Measurements from ENCODE around the gene AMPH.

The AMPH gene

DNA sequence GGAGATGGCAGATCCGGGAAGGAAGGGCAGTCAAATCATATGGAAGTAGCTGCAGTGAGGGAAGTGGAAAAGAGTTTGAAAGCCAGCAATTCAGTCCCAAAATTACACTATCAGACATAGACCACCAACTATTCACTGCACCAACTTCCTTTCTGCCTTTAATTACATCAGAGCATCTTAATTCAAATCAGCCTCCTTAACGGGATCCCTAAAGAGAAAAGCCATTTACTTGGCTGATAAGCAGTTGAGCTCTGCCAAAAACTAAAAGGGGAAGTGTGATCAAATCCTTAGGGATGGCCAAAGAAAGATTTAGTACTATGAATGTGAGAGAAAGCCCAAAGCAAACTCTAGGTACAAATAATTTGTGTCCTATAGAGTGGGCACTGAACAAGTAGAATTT, 110.4 kb downstream of the AMPH start:
- H3K4me3 ChIP-seq (ENCODE audit: low read length): no peak overlapping the region
- TF ChIP-seq, protein P1, sequence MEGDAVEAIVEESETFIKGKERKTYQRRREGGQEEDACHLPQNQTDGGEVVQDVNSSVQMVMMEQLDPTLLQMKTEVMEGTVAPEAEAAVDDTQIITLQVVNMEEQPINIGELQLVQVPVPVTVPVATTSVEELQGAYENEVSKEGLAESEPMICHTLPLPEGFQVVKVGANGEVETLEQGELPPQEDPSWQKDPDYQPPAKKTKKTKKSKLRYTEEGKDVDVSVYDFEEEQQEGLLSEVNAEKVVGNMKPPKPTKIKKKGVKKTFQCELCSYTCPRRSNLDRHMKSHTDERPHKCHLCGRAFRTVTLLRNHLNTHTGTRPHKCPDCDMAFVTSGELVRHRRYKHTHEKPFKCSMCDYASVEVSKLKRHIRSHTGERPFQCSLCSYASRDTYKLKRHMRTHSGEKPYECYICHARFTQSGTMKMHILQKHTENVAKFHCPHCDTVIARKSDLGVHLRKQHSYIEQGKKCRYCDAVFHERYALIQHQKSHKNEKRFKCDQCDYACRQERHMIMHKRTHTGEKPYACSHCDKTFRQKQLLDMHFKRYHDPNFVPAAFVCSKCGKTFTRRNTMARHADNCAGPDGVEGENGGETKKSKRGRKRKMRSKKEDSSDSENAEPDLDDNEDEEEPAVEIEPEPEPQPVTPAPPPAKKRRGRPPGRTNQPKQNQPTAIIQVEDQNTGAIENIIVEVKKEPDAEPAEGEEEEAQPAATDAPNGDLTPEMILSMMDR (IDR thresholded peaks at IDR 0.05; ENCODE audit: insufficient read depth, low read depth, low read length, missing control alignments): no peak
- DNase-seq (ENCODE audit: low read depth): no peak

DNA sequence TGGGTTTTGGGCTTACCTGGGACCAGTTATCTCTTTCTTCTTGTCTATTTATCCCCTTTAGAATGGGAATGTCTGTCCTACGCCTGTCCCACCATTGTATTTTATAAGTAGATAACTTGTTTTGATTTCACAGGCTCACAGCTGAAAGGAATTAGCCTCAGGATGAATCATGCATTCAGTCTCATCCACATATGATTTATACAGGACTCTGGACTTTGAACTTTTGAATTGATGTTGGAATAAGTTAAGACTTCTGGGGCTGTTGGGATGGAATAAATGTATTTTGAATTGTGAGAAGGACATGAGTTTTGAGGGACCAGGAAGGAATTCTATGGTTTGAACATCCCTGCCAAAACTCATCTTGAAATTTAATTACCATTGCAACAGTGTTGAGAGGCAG, 112.6 kb downstream of the AMPH start:
- TF ChIP-seq, protein P1 (IDR thresholded peaks at IDR 0.05; ENCODE audit: insufficient read depth, low read depth, low read length, missing control alignments): no peak
- no peak for DNase-seq (ENCODE audit: low read depth)
- no peak overlapping the region for H3K4me3 ChIP-seq (ENCODE audit: low read length)

DNA sequence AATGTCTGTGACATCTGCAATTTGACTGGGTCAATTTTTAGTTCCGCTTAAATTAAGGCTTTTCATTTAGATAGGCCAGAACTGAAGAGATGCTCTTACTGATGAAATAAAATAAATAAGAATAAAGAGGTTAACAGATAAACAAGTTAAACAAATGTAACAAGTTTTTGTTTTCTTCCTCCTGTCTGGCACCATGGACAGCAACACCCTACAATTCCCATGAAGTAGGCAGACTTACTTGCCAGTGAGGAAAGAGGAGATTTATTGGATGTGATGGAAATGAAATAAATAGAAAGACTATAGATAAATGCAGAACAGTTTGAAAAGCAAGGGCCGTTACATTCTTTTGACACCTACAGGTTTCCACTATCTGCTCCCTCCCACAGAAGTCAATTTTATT, 118.5 kb downstream of the AMPH start:
- TF ChIP-seq, protein P1 (IDR thresholded peaks at IDR 0.05; ENCODE audit: insufficient read depth, low read depth, low read length, missing control alignments): no peak
- peak; percentile 17 for DNase-seq (ENCODE audit: low read depth)

DNA sequence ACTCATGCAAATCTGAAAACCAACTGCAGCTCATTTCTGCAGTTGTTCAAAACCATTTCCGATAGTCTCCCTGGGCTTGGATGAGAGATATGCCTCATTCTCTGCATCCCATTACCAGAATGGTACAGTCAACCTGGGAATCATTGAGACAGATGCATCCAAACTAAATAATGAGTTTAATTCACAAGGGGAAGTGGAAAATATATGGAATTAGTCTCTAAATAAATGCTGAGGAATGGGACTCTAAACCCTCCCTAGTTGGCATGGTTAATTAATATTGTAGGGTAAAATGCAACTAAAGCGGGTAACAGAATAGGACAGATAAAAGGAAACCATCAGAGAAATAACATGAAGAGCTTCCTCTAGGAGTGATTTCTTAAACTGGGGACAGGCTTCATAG, 118.9 kb downstream of the AMPH start:
- no peak for DNase-seq (ENCODE audit: low read depth)
- TF ChIP-seq, protein P1 (IDR thresholded peaks at IDR 0.05; ENCODE audit: insufficient read depth, low read depth, low read length, missing control alignments): no peak
- H3K4me3 ChIP-seq (ENCODE audit: low read length): no peak overlapping the region

More for the DNA sequence above, 118.5 kb downstream of the AMPH start:
- H3K4me3 ChIP-seq (ENCODE audit: low read length): no peak overlapping the region

DNA sequence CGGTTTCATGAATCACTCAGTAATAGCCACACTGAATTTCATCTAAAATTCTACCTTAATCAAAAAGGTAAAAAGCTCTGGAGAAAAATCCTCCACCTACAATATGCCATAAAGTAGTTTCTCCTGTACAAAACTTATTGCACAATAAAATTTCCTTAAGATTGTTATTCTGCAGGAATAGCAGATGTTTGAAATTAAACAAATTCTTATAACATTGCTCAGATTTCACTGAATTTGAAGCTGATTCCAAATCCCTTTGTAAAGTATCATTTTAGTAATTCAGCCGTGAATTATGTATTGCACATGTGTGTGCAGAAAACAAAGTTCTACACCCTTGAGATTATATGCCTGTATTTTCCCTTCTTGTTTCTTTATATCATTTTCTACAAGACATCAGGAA, 123.8 kb downstream of the AMPH start:
- H3K4me3 ChIP-seq (ENCODE audit: low read length): no peak overlapping the region
- no peak for DNase-seq (ENCODE audit: low read depth)
- TF ChIP-seq, protein P1 (IDR thresholded peaks at IDR 0.05; ENCODE audit: insufficient read depth, low read depth, low read length, missing control alignments): no peak

DNA sequence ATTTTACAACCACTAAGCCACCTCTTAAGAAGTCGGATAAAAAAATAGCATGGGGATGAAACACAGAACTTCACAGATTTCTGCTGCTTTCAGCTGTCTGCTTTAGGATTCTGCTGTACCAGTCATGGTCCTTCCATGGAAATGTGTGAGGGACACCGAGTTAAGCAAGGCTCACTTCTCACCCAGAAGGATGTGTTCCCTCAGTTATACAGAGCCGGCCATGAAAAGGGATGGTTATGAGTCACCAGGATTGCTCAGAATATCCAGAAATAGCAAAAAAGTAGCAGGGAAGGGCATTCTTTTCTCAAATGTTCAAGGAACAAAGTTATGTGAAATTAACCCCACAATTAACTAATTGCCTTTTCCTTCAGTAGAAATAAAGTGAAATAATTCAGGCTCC, 124.4 kb downstream of the AMPH start:
- no peak for DNase-seq (ENCODE audit: low read depth)
- TF ChIP-seq, protein P1 (IDR thresholded peaks at IDR 0.05; ENCODE audit: insufficient read depth, low read depth, low read length, missing control alignments): no peak
- no peak overlapping the region for H3K4me3 ChIP-seq (ENCODE audit: low read length)

DNA sequence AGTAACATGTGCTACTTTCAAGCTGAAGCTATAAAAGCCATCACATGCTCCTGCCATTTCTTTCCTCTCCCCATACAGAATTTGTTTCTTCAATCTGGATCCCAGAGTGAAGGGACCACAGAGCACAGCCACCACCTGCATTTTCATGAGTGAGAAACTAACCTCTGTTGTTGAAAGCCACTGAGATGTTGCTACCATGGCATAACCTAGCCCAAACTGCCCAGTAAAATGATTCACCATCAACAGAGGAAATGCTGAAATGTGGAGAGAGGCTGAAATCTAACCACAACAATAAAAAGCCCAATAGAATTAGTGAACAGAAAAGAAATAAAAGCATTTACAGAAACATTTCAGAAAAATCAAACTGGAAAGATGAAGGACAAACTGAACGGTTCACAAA, 125.2 kb downstream of the AMPH start:
- DNase-seq (ENCODE audit: low read depth): no peak
- TF ChIP-seq, protein P1 (IDR thresholded peaks at IDR 0.05; ENCODE audit: insufficient read depth, low read depth, low read length, missing control alignments): no peak
- no peak overlapping the region for H3K4me3 ChIP-seq (ENCODE audit: low read length)

All from epithelial cell of esophagus (primary cell).